IPS-15b (cell line): Measurements from ENCODE around the gene CPVL.

Source experiments
- H3K27me3 ChIP-seq: one replicate; pipeline ENCODE4 v1.6.1; 2013; ENCODE audit warnings: low read length; ENCODE audit not compliant: control insufficient read depth, insufficient read depth
- H3K36me3 ChIP-seq: one replicate; pipeline ENCODE4 v1.6.1; 2013; ENCODE audit warnings: low read length; ENCODE audit not compliant: control insufficient read depth, insufficient read depth
- H3K4me1 ChIP-seq: one replicate; pipeline ENCODE4 v1.6.1; 2013; ENCODE audit warnings: mild to moderate bottlenecking, low read length; ENCODE audit not compliant: control insufficient read depth, insufficient read depth
- H3K4me3 ChIP-seq: one replicate; pipeline ENCODE4 v1.5.1; 2013; ENCODE audit warnings: low read depth, low read length
- H3K9ac ChIP-seq: one replicate; pipeline ENCODE4 v1.6.1; 2013; ENCODE audit warnings: low read depth, mild to moderate bottlenecking, low read length
- H3K9me3 ChIP-seq: one replicate; pipeline ENCODE4 v1.6.1; 2013; ENCODE audit warnings: mild to moderate bottlenecking, low read length; ENCODE audit not compliant: control insufficient read depth, insufficient read depth

Gene CPVL

DNA sequence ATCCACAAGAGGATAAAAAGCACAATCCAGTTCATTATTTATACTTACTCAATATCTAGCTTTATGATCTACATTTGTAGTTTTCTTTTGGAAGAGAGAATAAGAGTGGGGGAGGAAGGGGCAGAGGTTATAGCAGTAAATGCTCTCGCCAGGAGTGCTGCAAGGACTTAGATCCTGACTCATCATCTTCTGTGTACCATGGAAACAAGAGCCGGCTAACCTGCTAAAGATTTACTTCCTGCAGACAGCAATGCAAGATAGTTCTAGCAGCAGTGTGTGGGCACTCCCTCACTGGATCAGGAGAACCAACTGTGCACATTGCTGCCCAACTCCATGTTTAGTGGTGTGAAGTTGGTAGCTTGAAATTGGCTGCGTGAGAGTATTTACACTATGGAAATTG lies 140.5 kb downstream of the CPVL start:
- H3K4me3 ChIP-seq: no peak overlapping the region
- H3K36me3 ChIP-seq: no peaks in the 10 kb centered on the region
- peaks cover 2% of the 10 kb centered on the region for H3K9me3 ChIP-seq
- H3K4me1 ChIP-seq: no peaks in the 10 kb centered on the region
- H3K27me3 ChIP-seq: no peaks in the 10 kb centered on the region
- no peak overlapping the region for H3K9ac ChIP-seq

DNA sequence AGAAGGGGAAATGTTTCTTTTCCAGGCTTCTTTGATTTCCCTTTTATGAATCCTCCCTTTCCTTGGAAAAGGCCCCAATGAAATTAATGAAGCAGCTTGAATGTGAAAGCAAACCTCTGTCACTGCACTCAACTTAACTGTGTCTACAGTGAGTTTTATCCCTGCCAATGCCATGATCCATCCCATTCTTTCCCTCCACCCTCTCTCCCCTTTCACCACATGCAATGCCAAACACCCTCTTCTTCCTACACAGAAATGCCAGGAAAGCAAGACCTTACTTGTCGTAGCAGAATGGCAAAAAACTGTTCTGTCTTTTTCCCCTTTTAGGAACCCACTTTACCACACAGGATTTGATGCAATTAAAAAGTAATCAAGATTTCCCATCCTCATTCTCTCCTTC lies 140.9 kb downstream of the CPVL start:
- H3K4me1 ChIP-seq: no peaks in the 10 kb centered on the region
- H3K9me3 ChIP-seq: peaks cover 2% of the 10 kb centered on the region
- no peaks in the 10 kb centered on the region for H3K36me3 ChIP-seq
- H3K9ac ChIP-seq: no peak overlapping the region
- H3K4me3 ChIP-seq: no peak overlapping the region
- H3K27me3 ChIP-seq: no peaks in the 10 kb centered on the region

DNA sequence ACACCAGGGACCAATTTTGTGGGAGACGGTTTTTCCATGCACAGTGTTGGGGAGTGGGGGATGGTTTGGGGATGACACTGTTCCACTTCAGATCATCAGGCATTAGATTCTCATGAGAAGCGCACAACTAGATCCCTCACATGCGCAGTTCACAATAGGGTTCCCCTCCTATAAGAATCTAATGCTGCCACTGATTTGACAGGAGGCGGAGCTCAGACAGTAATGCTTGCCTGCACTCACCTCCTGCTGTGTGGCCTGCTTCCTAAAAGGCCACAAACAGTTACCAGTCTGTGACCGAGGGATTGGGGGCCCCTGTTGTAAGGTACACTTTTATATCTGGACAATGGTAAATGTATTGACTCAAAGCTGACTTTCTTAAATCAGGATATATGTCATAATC lies 142.6 kb downstream of the CPVL start:
- H3K4me1 ChIP-seq: no peaks in the 10 kb centered on the region
- no peaks in the 10 kb centered on the region for H3K27me3 ChIP-seq

DNA sequence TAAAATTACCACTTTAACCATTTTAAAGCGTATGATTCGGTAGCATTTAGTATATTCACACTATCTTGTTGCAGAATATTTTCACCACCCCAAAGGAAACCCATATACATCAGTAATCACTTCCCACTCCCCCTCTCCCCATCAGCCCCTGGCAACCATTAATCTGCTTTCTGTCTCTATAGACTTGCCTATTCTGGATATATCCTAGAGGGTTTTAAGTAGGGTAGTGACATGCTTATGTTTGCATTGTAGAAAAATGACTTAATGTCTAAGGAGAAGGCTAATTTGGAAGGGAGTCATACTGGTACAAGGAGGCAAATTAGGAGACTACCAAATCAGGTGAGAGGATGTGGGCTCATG lies 145.6 kb downstream of the CPVL start:
- H3K9ac ChIP-seq: no peak overlapping the region
- no peaks in the 10 kb centered on the region for H3K27me3 ChIP-seq
- peaks cover 2% of the 10 kb centered on the region for H3K9me3 ChIP-seq
- no peak overlapping the region for H3K4me3 ChIP-seq
- H3K4me1 ChIP-seq: peaks cover 7% of the 10 kb centered on the region
- no peaks in the 10 kb centered on the region for H3K36me3 ChIP-seq

More for the DNA sequence above, 142.6 kb downstream of the CPVL start:
- Histone ChIP-seq H3K4me3 (no peak overlapping the region), H3K36me3 (no peaks in the 10 kb centered on the region), H3K9me3 (peaks cover 2% of the 10 kb centered on the region), H3K9ac (no peak overlapping the region)

DNA sequence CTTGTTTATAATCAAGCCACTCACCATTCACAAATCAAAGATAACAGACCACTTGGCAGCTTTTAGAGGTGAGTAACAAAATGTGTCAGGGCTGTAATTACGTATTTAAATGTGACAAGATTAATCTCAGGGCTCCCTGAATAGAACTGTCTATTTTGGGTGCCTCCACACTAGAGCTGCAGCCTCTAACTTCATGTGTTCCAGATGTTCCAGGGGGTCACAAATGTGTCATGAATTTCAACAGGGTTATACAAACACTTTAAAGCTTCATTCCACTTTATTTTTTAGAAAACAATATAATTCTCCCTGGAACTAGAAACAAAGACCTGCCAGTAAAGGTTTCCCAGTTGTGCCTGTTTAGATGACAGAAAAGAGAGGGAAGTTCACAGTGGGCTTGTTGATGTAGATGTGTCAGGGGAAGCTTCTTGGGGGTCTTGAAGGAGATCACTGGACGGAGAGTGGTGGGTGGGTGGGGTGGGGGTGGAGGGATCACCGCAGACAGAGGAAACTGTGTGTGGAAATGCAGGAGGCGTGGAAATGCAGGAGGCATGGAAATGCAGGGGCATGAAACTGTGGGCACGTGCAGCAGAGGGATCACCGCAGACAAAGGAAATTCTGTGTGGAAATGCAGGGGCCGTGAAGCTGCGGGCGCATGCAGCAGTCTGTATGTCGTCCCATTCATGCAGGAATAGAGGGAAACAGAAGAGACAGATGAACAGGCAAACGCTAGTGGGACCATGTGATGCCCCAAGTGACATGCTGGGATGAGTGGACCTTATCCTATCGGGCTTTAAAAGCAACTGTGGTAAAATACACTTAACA lies 146.2 kb downstream of the CPVL start:
- Histone ChIP-seq H3K9me3 (peaks cover 2% of the 10 kb centered on the region), H3K4me3 (no peak overlapping the region), H3K27me3 (no peaks in the 10 kb centered on the region), H3K36me3 (no peaks in the 10 kb centered on the region), H3K9ac (no peak overlapping the region), H3K4me1 (peaks cover 7% of the 10 kb centered on the region)

DNA sequence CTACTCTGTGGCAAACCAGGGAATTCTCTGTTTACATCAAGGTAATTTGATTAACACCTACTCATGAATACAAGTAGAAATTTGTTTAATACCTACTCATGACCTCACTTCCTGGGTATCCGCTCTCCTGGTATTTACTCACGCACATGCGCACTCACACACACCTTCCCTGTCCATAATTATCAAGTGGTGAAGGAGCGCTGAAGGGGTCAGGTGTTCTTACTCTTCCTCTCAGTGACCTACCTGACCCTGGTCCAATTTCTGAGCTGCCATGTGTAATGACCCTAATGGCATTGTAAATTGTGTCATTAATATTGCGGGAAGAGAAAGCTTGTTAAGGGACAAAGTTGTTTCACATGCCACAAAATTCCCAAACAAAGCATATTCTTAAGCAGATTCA lies 146.9 kb downstream of the CPVL start:
- H3K9ac ChIP-seq: no peak overlapping the region
- peaks cover 7% of the 10 kb centered on the region for H3K4me1 ChIP-seq
- peaks cover 2% of the 10 kb centered on the region for H3K9me3 ChIP-seq
- H3K27me3 ChIP-seq: no peaks in the 10 kb centered on the region
- H3K36me3 ChIP-seq: no peaks in the 10 kb centered on the region
- H3K4me3 ChIP-seq: no peak overlapping the region

DNA sequence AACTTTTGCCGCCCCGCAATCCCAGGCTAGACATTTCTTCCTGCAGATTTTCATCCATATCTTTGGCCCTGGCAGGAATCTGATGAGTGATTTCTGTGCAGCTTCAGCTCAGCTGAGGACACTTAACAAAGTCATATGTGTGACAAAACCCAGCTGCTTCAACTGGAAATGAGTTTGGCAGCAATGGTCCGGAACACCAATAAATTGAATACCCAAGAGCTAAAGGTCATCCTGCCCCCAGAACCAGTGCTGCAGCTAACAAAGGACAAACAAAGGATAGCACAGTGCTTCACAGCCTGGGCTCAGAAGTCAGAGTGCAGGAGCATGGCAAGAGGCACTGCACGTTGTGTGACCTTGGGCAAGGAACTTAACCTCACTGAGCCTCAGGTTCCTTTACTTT lies 148.2 kb downstream of the CPVL start:
- peaks cover 7% of the 10 kb centered on the region for H3K4me1 ChIP-seq
- H3K4me3 ChIP-seq: no peak overlapping the region
- no peaks in the 10 kb centered on the region for H3K27me3 ChIP-seq
- H3K36me3 ChIP-seq: no peaks in the 10 kb centered on the region
- no peak overlapping the region for H3K9ac ChIP-seq
- H3K9me3 ChIP-seq: no peaks in the 10 kb centered on the region

DNA sequence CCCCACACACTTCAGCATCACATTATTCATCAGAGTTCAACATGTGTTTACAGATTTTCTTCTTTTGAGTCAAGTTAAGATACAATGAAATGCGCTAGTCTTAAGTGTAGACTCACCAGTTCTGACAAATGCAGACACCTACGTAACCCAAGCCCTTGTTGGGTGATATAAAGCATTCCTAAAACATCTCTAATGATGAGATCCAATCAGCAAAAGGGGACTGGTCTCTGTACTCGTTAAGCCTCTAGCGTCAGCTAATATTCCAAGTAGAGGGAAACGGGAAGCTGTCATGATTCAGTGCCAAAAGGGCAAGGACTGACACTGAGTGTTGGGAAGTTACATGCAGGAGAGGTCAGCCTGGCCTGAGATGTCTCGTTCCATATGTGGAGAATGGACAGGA lies 149.5 kb downstream of the CPVL start:
- Histone ChIP-seq H3K4me3 (no peak overlapping the region), H3K4me1 (peaks cover 7% of the 10 kb centered on the region), H3K27me3 (no peaks in the 10 kb centered on the region), H3K9me3 (no peaks in the 10 kb centered on the region), H3K9ac (no peak overlapping the region), H3K36me3 (no peaks in the 10 kb centered on the region)

DNA sequence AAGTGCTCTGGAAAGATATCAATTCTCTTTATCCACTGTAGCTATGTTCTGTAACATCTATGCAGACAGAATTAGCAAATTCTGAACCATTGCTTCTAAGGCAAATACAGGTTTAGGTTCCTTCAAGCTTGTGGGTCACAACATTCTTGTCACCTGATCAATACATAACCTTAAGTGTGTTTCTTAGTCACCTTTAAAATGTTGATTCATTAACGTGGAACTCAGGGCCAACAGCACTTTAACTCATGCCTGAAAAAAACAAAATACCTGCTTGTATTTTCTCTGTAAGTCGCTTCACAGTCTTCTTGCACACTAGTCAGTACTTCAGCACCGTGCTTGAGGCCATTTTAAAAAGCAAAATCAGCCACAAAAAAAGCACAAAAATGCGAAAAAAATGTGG lies 153.0 kb downstream of the CPVL start:
- H3K4me3 ChIP-seq: no peak overlapping the region
- no peak overlapping the region for H3K9ac ChIP-seq
- no peaks in the 10 kb centered on the region for H3K9me3 ChIP-seq
- H3K36me3 ChIP-seq: no peaks in the 10 kb centered on the region
- peaks cover 7% of the 10 kb centered on the region for H3K4me1 ChIP-seq
- no peaks in the 10 kb centered on the region for H3K27me3 ChIP-seq

DNA sequence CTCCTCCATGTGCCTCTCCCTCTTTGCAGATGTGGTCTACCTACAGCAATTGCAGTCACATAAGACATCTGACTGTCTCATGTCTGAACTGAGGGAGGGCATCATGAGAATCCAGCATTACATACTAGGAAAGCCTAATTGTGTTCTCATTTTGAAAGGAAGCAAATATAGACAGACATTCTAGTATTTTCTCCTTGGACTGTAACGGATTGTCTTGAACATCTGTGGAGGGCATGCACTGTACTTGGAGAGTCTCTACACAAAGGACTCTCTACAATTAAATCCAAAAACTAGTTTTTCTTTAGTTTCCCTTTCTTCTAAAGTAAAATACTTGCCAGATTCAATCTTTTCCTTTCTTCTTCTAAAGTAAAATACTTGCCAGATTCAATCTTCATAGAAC lies 153.5 kb downstream of the CPVL start:
- no peaks in the 10 kb centered on the region for H3K36me3 ChIP-seq
- H3K27me3 ChIP-seq: no peaks in the 10 kb centered on the region
- no peaks in the 10 kb centered on the region for H3K9me3 ChIP-seq
- no peak overlapping the region for H3K4me3 ChIP-seq
- no peak overlapping the region for H3K9ac ChIP-seq
- peaks cover 2% of the 10 kb centered on the region for H3K4me1 ChIP-seq

DNA sequence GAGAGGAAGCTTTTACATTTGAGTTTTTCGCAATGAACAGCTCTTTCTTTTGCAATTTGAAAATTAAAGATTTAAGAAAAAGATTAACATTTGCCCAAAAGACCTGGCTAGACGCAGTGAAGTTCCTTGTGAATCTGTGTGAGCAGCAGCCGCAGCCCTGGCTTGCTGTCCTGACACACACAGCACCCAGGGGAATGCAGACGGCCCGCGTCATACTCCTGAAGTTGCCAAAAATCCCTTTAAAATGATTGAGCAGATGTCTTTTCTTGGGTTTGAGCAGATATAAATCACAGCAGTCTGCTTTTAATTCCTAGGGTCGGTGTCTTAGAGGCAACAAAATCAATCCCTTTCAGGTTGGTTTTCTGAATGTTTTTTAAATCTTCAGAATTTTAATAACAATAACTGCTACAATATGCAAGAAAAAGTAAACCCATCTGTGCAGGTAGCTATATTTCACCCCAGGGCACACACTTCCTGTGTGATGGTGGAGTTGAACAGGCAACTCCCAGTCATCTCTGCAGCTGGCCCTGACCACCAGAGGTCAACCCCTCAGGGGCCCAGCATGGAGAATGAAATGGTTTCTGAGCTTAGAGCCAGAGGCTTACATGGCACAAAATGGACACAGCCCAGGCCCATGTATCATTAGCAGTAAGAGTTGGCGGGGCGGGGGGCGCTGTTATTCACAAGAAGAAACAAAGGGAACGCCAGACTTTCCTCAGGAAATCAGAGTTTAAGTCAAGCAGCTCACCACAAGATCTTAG lies 156.0 kb downstream of the CPVL start:
- Histone ChIP-seq H3K36me3 (no peaks in the 10 kb centered on the region), H3K27me3 (no peaks in the 10 kb centered on the region), H3K4me1 (no peaks in the 10 kb centered on the region), H3K9ac (no peak overlapping the region), H3K9me3 (no peaks in the 10 kb centered on the region), H3K4me3 (no peak overlapping the region)
